Measurements from ENCODE around the gene AGRN.

GRCh38 chr1:982765-983436 is 37.0 kb upstream of the AGRN start:
- TF ChIP-seq, protein P1, sequence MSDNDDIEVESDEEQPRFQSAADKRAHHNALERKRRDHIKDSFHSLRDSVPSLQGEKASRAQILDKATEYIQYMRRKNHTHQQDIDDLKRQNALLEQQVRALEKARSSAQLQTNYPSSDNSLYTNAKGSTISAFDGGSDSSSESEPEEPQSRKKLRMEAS (IDR thresholded peaks at IDR 0.05; ENCODE audit: low read depth, low read length): no peak
- TF ChIP-seq POLR2A (IDR thresholded peaks at IDR 0.05; ENCODE audit: extremely low read depth, insufficient read length): no peak
- no peak for TF ChIP-seq CTCF (IDR thresholded peaks at IDR 0.05; ENCODE audit: low read depth, low read length)
